Natural killer cell (primary cell): ENCODE measurements around the gene POLE3. TPM values are rescaled to one million over a fixed set of nuclear protein-coding genes. Genes with fewer than 3 reads are reported as not detected.

Experiments used
- ATAC-seq, 3 donors: fragments of 150-1000 bp in 2 of 3; fragments of 200-7000 bp in 1 of 3; cut with Tn5 transposase; 1 replicate in 1 of 3; 2 replicates in 2 of 3; pipeline ENCODE4 v1.10.0; 2021; ENCODE audit warnings: mild to moderate bottlenecking in 2 of 3, moderate library complexity in 2 of 3
- DNase-seq, 2 donors: peaks; one replicate each; pipeline versions ENCODE4 v3.0.0 to v3.0.0-alpha.2; 2013 to 2021; ENCODE audit warnings: mixed read lengths in 1 of 2
- H3K27ac ChIP-seq: one replicate; pipeline ENCODE4 v1.5.1; 2013; ENCODE audit warnings: mild to moderate bottlenecking, low read length
- H3K27me3 ChIP-seq: one replicate; pipeline ENCODE4 v1.6.1; 2013; ENCODE audit warnings: low read length; ENCODE audit not compliant: control insufficient read depth, insufficient read depth
- H3K36me3 ChIP-seq: one replicate; pipeline ENCODE4 v1.6.1; 2013; ENCODE audit warnings: low read length; ENCODE audit not compliant: control insufficient read depth, insufficient read depth
- H3K4me1 ChIP-seq: one replicate; pipeline ENCODE4 v1.6.1; 2013; ENCODE audit warnings: low read length; ENCODE audit not compliant: control insufficient read depth, insufficient read depth
- H3K4me3 ChIP-seq: one replicate; pipeline ENCODE4 v1.5.1; 2013; ENCODE audit warnings: low read length
- H3K9me3 ChIP-seq: one replicate; pipeline ENCODE4 v1.6.1; 2013; ENCODE audit warnings: low read length; ENCODE audit not compliant: control insufficient read depth, insufficient read depth
- H3K27ac Mint-ChIP-seq, 2 donors: one replicate each; pipeline ENCODE4 v1.8.0; 2022; ENCODE audit warnings: mild to moderate bottlenecking in 2 of 2, mixed read lengths in 2 of 2, moderate library complexity in 1 of 2
- H3K27me3 Mint-ChIP-seq, 2 donors: one replicate each; pipeline ENCODE4 v1.8.0; 2022; ENCODE audit warnings: low read depth in 2 of 2, mixed read lengths in 2 of 2
- H3K36me3 Mint-ChIP-seq: one replicate; pipeline ENCODE4 v1.8.0; 2022; ENCODE audit warnings: mixed read lengths
- H3K4me1 Mint-ChIP-seq, 2 donors: one replicate each; pipeline ENCODE4 v1.8.0; 2022; ENCODE audit warnings: mixed read lengths in 2 of 2
- H3K4me3 Mint-ChIP-seq: one replicate; pipeline ENCODE4 v1.8.0; 2022; ENCODE audit warnings: mild to moderate bottlenecking, moderate library complexity, mixed read lengths
- H3K9me3 Mint-ChIP-seq, 2 donors: one replicate each; pipeline ENCODE4 v1.8.0; 2022; ENCODE audit warnings: mixed read lengths in 2 of 2
- WGBS: methylation state at CpG from one replicate; pipeline ENCODE4 v1.1.7; 2013; ENCODE audit warnings: missing lambda C conversion rate; ENCODE audit not compliant: insufficient coverage; 5-methylcytosine and 5-hydroxymethylcytosine counted together
- intact Hi-C: fragments of 100-400 bp; cut with micrococcal nuclease; formaldehyde crosslinking; loops from one replicate; pipeline ENCODE4 v1.14.2; 2022
- total RNA-seq, 4 donors: library from RNA; stranded (reverse); fragments of 120-200 nt in 1 of 4; gene quantifications; one replicate each; pipeline versions ENCODE4 v1.2.3 to v1.2.4, GENCODE V29; 2013 to 2022
- TF ChIP-seq, protein P1 (sequence below): fragments of 200-600 bp; IDR thresholded peaks from one replicate; pipeline ENCODE4 v1.8.0; 2022; ENCODE audit warnings: antibody characterized with exemption

Gene POLE3
- total RNA-seq, 3 donors from 2014 or later (not counting 1 experiment from before 2014, with no cell fraction given), result 59.2 to 66.7 (median 62.2) TPM

DNA sequence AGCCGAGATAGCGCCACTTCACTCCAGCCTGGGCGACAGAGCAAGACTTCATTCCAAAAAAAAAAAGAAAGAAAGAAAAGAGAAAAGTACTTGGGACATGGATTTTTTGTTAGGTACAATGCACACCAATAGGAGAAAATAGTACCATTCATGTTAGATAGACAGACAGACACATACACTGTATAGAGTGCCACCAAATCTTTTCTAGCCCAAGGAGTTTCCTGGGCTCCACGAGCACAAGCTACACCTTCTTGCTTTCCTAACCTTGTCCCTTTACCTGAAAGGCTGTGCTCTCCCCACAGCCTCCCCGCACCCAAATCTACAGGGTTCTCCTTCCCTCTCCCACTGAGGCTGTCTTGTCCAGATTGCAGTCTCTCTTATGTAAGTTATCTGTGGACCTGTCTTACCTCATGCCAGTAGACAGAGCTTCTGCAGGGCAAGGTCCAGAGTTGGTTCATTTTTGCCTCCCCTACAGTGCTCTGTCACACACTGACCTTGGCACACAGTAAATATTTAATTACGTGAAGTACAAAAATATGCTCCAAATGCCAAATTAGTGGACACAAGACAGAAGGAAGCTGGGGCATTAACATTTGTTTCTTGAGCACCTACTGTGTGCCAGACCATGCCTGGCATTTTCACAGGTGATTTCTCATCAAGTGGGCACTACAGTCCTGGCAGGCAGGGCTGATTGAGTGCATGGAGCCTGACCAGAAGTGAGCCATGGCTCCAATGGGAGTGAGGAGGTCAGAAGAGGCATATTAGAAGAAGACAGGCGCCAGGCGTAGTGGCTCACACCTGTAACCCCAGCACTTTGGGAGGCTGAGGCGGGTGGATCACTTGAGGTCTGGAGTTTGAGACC lies 15.2 kb downstream of the POLE3 start:
- TF ChIP-seq, protein P1, sequence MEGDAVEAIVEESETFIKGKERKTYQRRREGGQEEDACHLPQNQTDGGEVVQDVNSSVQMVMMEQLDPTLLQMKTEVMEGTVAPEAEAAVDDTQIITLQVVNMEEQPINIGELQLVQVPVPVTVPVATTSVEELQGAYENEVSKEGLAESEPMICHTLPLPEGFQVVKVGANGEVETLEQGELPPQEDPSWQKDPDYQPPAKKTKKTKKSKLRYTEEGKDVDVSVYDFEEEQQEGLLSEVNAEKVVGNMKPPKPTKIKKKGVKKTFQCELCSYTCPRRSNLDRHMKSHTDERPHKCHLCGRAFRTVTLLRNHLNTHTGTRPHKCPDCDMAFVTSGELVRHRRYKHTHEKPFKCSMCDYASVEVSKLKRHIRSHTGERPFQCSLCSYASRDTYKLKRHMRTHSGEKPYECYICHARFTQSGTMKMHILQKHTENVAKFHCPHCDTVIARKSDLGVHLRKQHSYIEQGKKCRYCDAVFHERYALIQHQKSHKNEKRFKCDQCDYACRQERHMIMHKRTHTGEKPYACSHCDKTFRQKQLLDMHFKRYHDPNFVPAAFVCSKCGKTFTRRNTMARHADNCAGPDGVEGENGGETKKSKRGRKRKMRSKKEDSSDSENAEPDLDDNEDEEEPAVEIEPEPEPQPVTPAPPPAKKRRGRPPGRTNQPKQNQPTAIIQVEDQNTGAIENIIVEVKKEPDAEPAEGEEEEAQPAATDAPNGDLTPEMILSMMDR, result no peak
- Mint-ChIP-seq H3K27me3 (no peaks in the 10 kb centered on the region), H3K4me1 (peaks cover 0 to 27% of the 10 kb centered on the region in 2 donors), H3K27ac (no peak overlapping the region), H3K9me3 (no peaks in the 10 kb centered on the region), H3K36me3 (no peaks in the 10 kb centered on the region), H3K4me3 (no peak overlapping the region)
- H3K4me1 ChIP-seq, result peaks cover 4% of the 10 kb centered on the region
- intact Hi-C loops, result no loop called here
- no peak overlapping the region for H3K27ac ChIP-seq
- no peaks in the 10 kb centered on the region for H3K27me3 ChIP-seq
- peaks cover 23% of the 10 kb centered on the region for H3K36me3 ChIP-seq
- ATAC-seq (no peak), DNase-seq (no peak)
- 97% methylated on average over 9 of the region's 9 CpGs for WGBS
- H3K4me3 ChIP-seq, result no peak overlapping the region
- H3K9me3 ChIP-seq, result no peaks in the 10 kb centered on the region

DNA sequence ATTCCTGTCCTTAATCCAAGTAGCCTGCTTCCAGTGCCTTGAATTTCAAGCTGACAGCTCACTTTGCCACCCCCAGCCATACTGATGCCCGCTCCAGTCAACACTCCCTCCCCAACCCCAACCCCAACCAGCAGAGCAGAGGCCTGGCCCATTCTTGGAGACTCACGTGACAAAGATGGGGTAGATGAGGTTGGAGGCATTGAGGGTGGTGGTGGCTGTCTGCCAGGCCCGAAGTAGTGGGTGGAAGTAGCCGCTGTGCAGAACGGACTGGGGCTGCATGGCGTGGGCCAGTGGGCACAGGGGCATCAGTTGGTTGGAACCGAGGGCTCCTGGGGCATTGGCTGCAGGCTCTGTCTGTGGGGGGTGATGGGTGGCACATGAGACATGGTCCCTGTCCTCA lies 17.2 kb downstream of the POLE3 start:
- Histone ChIP-seq H3K9me3 (no peaks in the 10 kb centered on the region), H3K27ac (no peak overlapping the region), H3K4me1 (no peaks in the 10 kb centered on the region), H3K27me3 (no peaks in the 10 kb centered on the region), H3K4me3 (no peak overlapping the region), H3K36me3 (peaks cover 39% of the 10 kb centered on the region)
- intact Hi-C loops, result no loop called here
- no peak overlapping the region for H3K4me3 Mint-ChIP-seq
- no peaks in the 10 kb centered on the region for H3K9me3 Mint-ChIP-seq
- H3K27ac Mint-ChIP-seq, result no peak overlapping the region
- H3K36me3 Mint-ChIP-seq, result no peaks in the 10 kb centered on the region
- ATAC-seq, result no peak
- 95% methylated on average over 6 of the region's 7 CpGs for WGBS
- H3K27me3 Mint-ChIP-seq, result no peaks in the 10 kb centered on the region
- TF ChIP-seq, protein P1, result no peak
- H3K4me1 Mint-ChIP-seq, result peaks cover 0 to 15% of the 10 kb centered on the region in 2 donors
- DNase-seq, result no peak

DNA sequence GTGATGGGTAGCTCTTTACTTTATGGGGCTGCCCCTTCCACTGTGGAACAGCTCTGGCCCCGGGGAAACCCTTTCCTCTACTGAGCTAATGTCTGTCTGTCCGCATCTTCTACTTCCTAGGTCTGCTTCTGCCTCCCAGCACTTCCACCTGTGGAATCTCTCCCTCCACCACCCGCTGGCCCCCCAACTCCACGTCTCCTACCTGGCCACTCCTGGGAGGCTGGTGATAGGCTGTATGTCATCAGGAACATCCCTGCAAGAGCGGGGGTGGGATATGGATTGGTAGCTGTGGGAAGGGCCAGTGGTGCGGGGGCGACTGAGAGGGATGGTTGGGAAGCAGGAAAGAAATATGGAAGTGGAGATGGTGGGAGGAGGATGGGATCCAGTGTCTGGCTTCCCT lies 18.6 kb downstream of the POLE3 start:
- Histone ChIP-seq H3K9me3 (no peaks in the 10 kb centered on the region), H3K27me3 (no peaks in the 10 kb centered on the region), H3K27ac (no peak overlapping the region), H3K4me1 (no peaks in the 10 kb centered on the region), H3K4me3 (no peak overlapping the region), H3K36me3 (peaks cover 49% of the 10 kb centered on the region)
- Mint-ChIP-seq H3K4me1 (peaks cover 0 to 10% of the 10 kb centered on the region in 2 donors), H3K36me3 (peaks cover 7% of the 10 kb centered on the region), H3K27me3 (no peaks in the 10 kb centered on the region), H3K27ac (no peak overlapping the region), H3K9me3 (no peaks in the 10 kb centered on the region), H3K4me3 (no peak overlapping the region)
- 99% methylated on average over 7 of the region's 7 CpGs for WGBS
- DNase-seq, result no peak
- TF ChIP-seq, protein P1, result no peak
- intact Hi-C loops, result no loop called here
- ATAC-seq, result no peak
